ENCODE data around the gene UBL7.
A peak's percentile ranks its signal among the peaks of the same experiment; 100 is the strongest.

The UBL7 gene

GRCh38 chr15:74433592-74434262 lies 27.2 kb downstream of the UBL7 start, which contains the start of gene SEMA7A:
Gene SEMA7A (minus strand): TSS chr15:74433958. CDS start chr15:74433918, 40 bp downstream.
- no peaks in the 10 kb centered on the region for H3K9me3 ChIP-seq (ENCODE audit: control insufficient read depth, low read depth, low read length)
- H3K9ac ChIP-seq (ENCODE audit: low read length): peak within 1 kb of the TSS; percentile 49
- no peak within 1 kb of the TSS for H3K27ac ChIP-seq (ENCODE audit: low read length)
- no peaks in the 10 kb centered on the region for H3K36me3 ChIP-seq (ENCODE audit: control insufficient read depth, low read depth, low read length)
- H3K4me1 ChIP-seq (ENCODE audit: control insufficient read depth, low read depth, low read length): peaks cover 9% of the 10 kb centered on the region
- H3K27me3 ChIP-seq (ENCODE audit: control insufficient read depth, insufficient read depth, low read length): peaks cover 17% of the 10 kb centered on the region
- H3K4me3 ChIP-seq (ENCODE audit: low read length): peak within 1 kb of the TSS; percentile 69

GRCh38 chr15:74432968-74433591 lies 27.9 kb downstream of the UBL7 start:
- H3K27me3 ChIP-seq (ENCODE audit: control insufficient read depth, insufficient read depth, low read length): peaks cover 17% of the 10 kb centered on the region
- peak overlapping the region; percentile 42 for H3K9ac ChIP-seq (ENCODE audit: low read length)
- no peaks in the 10 kb centered on the region for H3K36me3 ChIP-seq (ENCODE audit: control insufficient read depth, low read depth, low read length)
- no peak overlapping the region for H3K27ac ChIP-seq (ENCODE audit: low read length)
- H3K4me1 ChIP-seq (ENCODE audit: control insufficient read depth, low read depth, low read length): peaks cover 9% of the 10 kb centered on the region
- H3K9me3 ChIP-seq (ENCODE audit: control insufficient read depth, low read depth, low read length): no peaks in the 10 kb centered on the region
- H3K4me3 ChIP-seq (ENCODE audit: low read length): peak overlapping the region; percentile 69

- Histone ChIP-seq H3K9me3 (ENCODE audit: control insufficient read depth, low read depth, low read length) (no peaks in the 10 kb centered on the region), H3K9ac (ENCODE audit: low read length) (peak overlapping the region; percentile 30), H3K4me3 (ENCODE audit: low read length) (peak overlapping the region; percentile 69), H3K36me3 (ENCODE audit: control insufficient read depth, low read depth, low read length) (no peaks in the 10 kb centered on the region), H3K27me3 (ENCODE audit: control insufficient read depth, insufficient read depth, low read length) (peaks cover 17% of the 10 kb centered on the region), H3K27ac (ENCODE audit: low read length) (no peak overlapping the region), H3K4me1 (ENCODE audit: control insufficient read depth, low read depth, low read length) (peaks cover 9% of the 10 kb centered on the region)
Observed at GRCh38 chr15:74432271-74432967, 28.5 kb downstream of the UBL7 start.

GRCh38 chr15:74431645-74432044 lies 29.3 kb downstream of the UBL7 start:
- Histone ChIP-seq H3K9me3 (ENCODE audit: control insufficient read depth, low read depth, low read length) (no peaks in the 10 kb centered on the region), H3K4me1 (ENCODE audit: control insufficient read depth, low read depth, low read length) (peaks cover 9% of the 10 kb centered on the region), H3K9ac (ENCODE audit: low read length) (no peak overlapping the region), H3K36me3 (ENCODE audit: control insufficient read depth, low read depth, low read length) (no peaks in the 10 kb centered on the region), H3K27ac (ENCODE audit: low read length) (no peak overlapping the region), H3K4me3 (ENCODE audit: low read length) (no peak overlapping the region), H3K27me3 (ENCODE audit: control insufficient read depth, insufficient read depth, low read length) (peaks cover 17% of the 10 kb centered on the region)

- H3K36me3 ChIP-seq (ENCODE audit: control insufficient read depth, low read depth, low read length): no peaks in the 10 kb centered on the region
- H3K4me3 ChIP-seq (ENCODE audit: low read length): no peak overlapping the region
- H3K9me3 ChIP-seq (ENCODE audit: control insufficient read depth, low read depth, low read length): no peaks in the 10 kb centered on the region
- no peak overlapping the region for H3K9ac ChIP-seq (ENCODE audit: low read length)
- no peak overlapping the region for H3K27ac ChIP-seq (ENCODE audit: low read length)
- peaks cover 17% of the 10 kb centered on the region for H3K27me3 ChIP-seq (ENCODE audit: control insufficient read depth, insufficient read depth, low read length)
- H3K4me1 ChIP-seq (ENCODE audit: control insufficient read depth, low read depth, low read length): peaks cover 9% of the 10 kb centered on the region
Observed at GRCh38 chr15:74431116-74431515, 29.8 kb downstream of the UBL7 start.

GRCh38 chr15:74430510-74430951 lies 30.4 kb downstream of the UBL7 start:
- H3K4me3 ChIP-seq (ENCODE audit: low read length): no peak overlapping the region
- H3K27ac ChIP-seq (ENCODE audit: low read length): no peak overlapping the region
- no peaks in the 10 kb centered on the region for H3K36me3 ChIP-seq (ENCODE audit: control insufficient read depth, low read depth, low read length)
- H3K9ac ChIP-seq (ENCODE audit: low read length): no peak overlapping the region
- H3K27me3 ChIP-seq (ENCODE audit: control insufficient read depth, insufficient read depth, low read length): peaks cover 17% of the 10 kb centered on the region
- no peaks in the 10 kb centered on the region for H3K9me3 ChIP-seq (ENCODE audit: control insufficient read depth, low read depth, low read length)
- peaks cover 9% of the 10 kb centered on the region for H3K4me1 ChIP-seq (ENCODE audit: control insufficient read depth, low read depth, low read length)

- H3K4me1 ChIP-seq (ENCODE audit: control insufficient read depth, low read depth, low read length): peaks cover 9% of the 10 kb centered on the region
- no peak overlapping the region for H3K9ac ChIP-seq (ENCODE audit: low read length)
- no peak overlapping the region for H3K27ac ChIP-seq (ENCODE audit: low read length)
- no peaks in the 10 kb centered on the region for H3K9me3 ChIP-seq (ENCODE audit: control insufficient read depth, low read depth, low read length)
- H3K4me3 ChIP-seq (ENCODE audit: low read length): no peak overlapping the region
- peaks cover 14% of the 10 kb centered on the region for H3K27me3 ChIP-seq (ENCODE audit: control insufficient read depth, insufficient read depth, low read length)
- no peaks in the 10 kb centered on the region for H3K36me3 ChIP-seq (ENCODE audit: control insufficient read depth, low read depth, low read length)
Observed at GRCh38 chr15:74429781-74430400, 31.1 kb downstream of the UBL7 start.

- Histone ChIP-seq H3K4me1 (ENCODE audit: control insufficient read depth, low read depth, low read length) (peaks cover 3% of the 10 kb centered on the region), H3K9me3 (ENCODE audit: control insufficient read depth, low read depth, low read length) (no peaks in the 10 kb centered on the region), H3K27ac (ENCODE audit: low read length) (no peak overlapping the region), H3K9ac (ENCODE audit: low read length) (no peak overlapping the region), H3K36me3 (ENCODE audit: control insufficient read depth, low read depth, low read length) (no peaks in the 10 kb centered on the region), H3K4me3 (ENCODE audit: low read length) (no peak overlapping the region), H3K27me3 (ENCODE audit: control insufficient read depth, insufficient read depth, low read length) (peaks cover 11% of the 10 kb centered on the region)
Observed at GRCh38 chr15:74428970-74429780, 31.8 kb downstream of the UBL7 start.

GRCh38 chr15:74428442-74428787 lies 32.5 kb downstream of the UBL7 start:
- H3K36me3 ChIP-seq (ENCODE audit: control insufficient read depth, low read depth, low read length): no peaks in the 10 kb centered on the region
- H3K27ac ChIP-seq (ENCODE audit: low read length): no peak overlapping the region
- H3K9me3 ChIP-seq (ENCODE audit: control insufficient read depth, low read depth, low read length): no peaks in the 10 kb centered on the region
- H3K9ac ChIP-seq (ENCODE audit: low read length): no peak overlapping the region
- peaks cover 11% of the 10 kb centered on the region for H3K27me3 ChIP-seq (ENCODE audit: control insufficient read depth, insufficient read depth, low read length)
- no peak overlapping the region for H3K4me3 ChIP-seq (ENCODE audit: low read length)
- peaks cover 3% of the 10 kb centered on the region for H3K4me1 ChIP-seq (ENCODE audit: control insufficient read depth, low read depth, low read length)

- H3K9ac ChIP-seq (ENCODE audit: low read length): no peak overlapping the region
- no peaks in the 10 kb centered on the region for H3K9me3 ChIP-seq (ENCODE audit: control insufficient read depth, low read depth, low read length)
- H3K36me3 ChIP-seq (ENCODE audit: control insufficient read depth, low read depth, low read length): no peaks in the 10 kb centered on the region
- peaks cover 9% of the 10 kb centered on the region for H3K4me1 ChIP-seq (ENCODE audit: control insufficient read depth, low read depth, low read length)
- H3K4me3 ChIP-seq (ENCODE audit: low read length): no peak overlapping the region
- H3K27ac ChIP-seq (ENCODE audit: low read length): no peak overlapping the region
- H3K27me3 ChIP-seq (ENCODE audit: control insufficient read depth, insufficient read depth, low read length): peaks cover 9% of the 10 kb centered on the region
Observed at GRCh38 chr15:74427607-74428441, 33.1 kb downstream of the UBL7 start.

Measured in iPS-18a (cell line).